HepG2 (cell line): ENCODE measurements around the gene PLVAP. TPM values are rescaled to one million over a fixed set of nuclear protein-coding genes. Genes with fewer than 3 reads are reported as not detected.

Experiments used
- CBFB ChIP-seq: sonication (generic); formaldehyde crosslinking; IDR thresholded peaks from 2 replicates; pipeline ENCODE4 v1.4.0; 2020; ENCODE audit warnings: missing genetic modification reagents
- CBX5 ChIP-seq: sonication (generic); formaldehyde crosslinking; IDR thresholded peaks from 2 replicates; pipeline ENCODE4 v1.4.0; 2020; ENCODE audit warnings: missing genetic modification reagents, borderline replicate concordance
- FOSL2 ChIP-seq: sonication (generic); formaldehyde crosslinking; IDR thresholded peaks from 2 replicates; pipeline ENCODE4 v1.4.0; 2020; ENCODE audit warnings: missing genetic modification reagents
- IRF9 ChIP-seq: sonication (generic); formaldehyde crosslinking; IDR thresholded peaks from 2 replicates; pipeline ENCODE4 v1.8.0; 2022; ENCODE audit warnings: missing genetic modification reagents, mild to moderate bottlenecking, borderline replicate concordance
- KDM1A ChIP-seq: IDR thresholded peaks from 2 replicates; pipeline ENCODE4 v1.6.1; 2016; ENCODE audit warnings: missing compliant biosample characterization
- KDM2A ChIP-seq: sonication (generic); formaldehyde crosslinking; IDR thresholded peaks from 2 replicates; pipeline ENCODE4 v1.4.0; 2020; ENCODE audit warnings: low read depth, missing genetic modification reagents, borderline replicate concordance
- MXD3 ChIP-seq: IDR thresholded peaks from 2 replicates; pipeline ENCODE4 v1.6.1; 2016; ENCODE audit warnings: mild to moderate bottlenecking, missing biosample characterization, missing genetic modification reagents
- RORA ChIP-seq: sonication (generic); formaldehyde crosslinking; IDR thresholded peaks from 2 replicates; pipeline ENCODE4 v1.5.0; 2020; ENCODE audit warnings: mild to moderate bottlenecking, missing genetic modification reagents, moderate library complexity
- SMC3 ChIP-seq: IDR thresholded peaks from 2 replicates; pipeline ENCODE4 v1.6.1; 2011; ENCODE audit warnings: low read length, improper control_type of control experiment
- SP2 ChIP-seq: sonication (generic); formaldehyde crosslinking; IDR thresholded peaks from 2 replicates; pipeline ENCODE4 v1.5.1; 2020; ENCODE audit warnings: mild to moderate bottlenecking, missing genetic modification reagents
- TRAFD1 ChIP-seq: sonication (generic); formaldehyde crosslinking; IDR thresholded peaks from 2 replicates; pipeline ENCODE4 v1.5.1; 2020; ENCODE audit warnings: missing genetic modification reagents, mild to moderate bottlenecking, borderline replicate concordance
- ZBTB38 ChIP-seq: sonication (generic); formaldehyde crosslinking; IDR thresholded peaks from 2 replicates; pipeline ENCODE4 v1.5.1; 2020; ENCODE audit warnings: mild to moderate bottlenecking, missing genetic modification reagents
- ZKSCAN8 ChIP-seq: IDR thresholded peaks from 2 replicates; pipeline ENCODE4 v1.6.1; 2016; ENCODE audit warnings: borderline replicate concordance, missing genetic modification reagents, missing compliant biosample characterization
- ZMAT5 ChIP-seq: sonication (generic); formaldehyde crosslinking; IDR thresholded peaks from 2 replicates; pipeline ENCODE4 v1.5.0; 2020; ENCODE audit warnings: mild to moderate bottlenecking, low read depth, missing genetic modification reagents, borderline replicate concordance
- ZNF143 ChIP-seq: sonication (generic); formaldehyde crosslinking; IDR thresholded peaks from 2 replicates; pipeline ENCODE4 v1.4.0; 2020; ENCODE audit warnings: missing genetic modification reagents
- ZNF230 ChIP-seq: sonication (generic); formaldehyde crosslinking; IDR thresholded peaks from 2 replicates; pipeline ENCODE4 v1.4.0; 2020; ENCODE audit warnings: mild to moderate bottlenecking, missing genetic modification reagents
- ZNF354B ChIP-seq: sonication (generic); formaldehyde crosslinking; IDR thresholded peaks from 2 replicates; pipeline ENCODE4 v1.8.0; 2022; ENCODE audit warnings: mild to moderate bottlenecking, missing genetic modification reagents
- ZNF746 ChIP-seq: sonication (generic); formaldehyde crosslinking; IDR thresholded peaks from 2 replicates; pipeline ENCODE4 v1.8.0; 2022; ENCODE audit warnings: mild to moderate bottlenecking, missing genetic modification reagents
- polyA plus RNA-seq, 8 experiments: library from polyadenylated mRNA; depleted of rRNA in 3 of 8; stranded (reverse) in 7 of 8; unstranded in 1 of 8; fragments of >200 nt; fragmentation: Illumina TruSeq in 4 of 8; extraction: Trizol in 4 of 8; gene quantifications; 2 replicates each; pipeline versions ENCODE4 v1.2.1 to v1.2.3, GENCODE V29; 2011 to 2016; ENCODE audit warnings: low read depth in 4 of 8, missing spikeins in 1 of 8, mixed read lengths in 1 of 8; ENCODE audit not compliant: insufficient read depth in 1 of 8
- total RNA-seq, 5 experiments: library from RNA; depleted of rRNA; stranded (reverse); fragments of >200 nt; fragmentation: Illumina TruSeq; extraction: Trizol; gene quantifications; 2 replicates each; pipeline ENCODE4 v1.2.3, GENCODE V29; 2016; ENCODE audit warnings: low read depth in 1 of 5

PLVAP gene
- total and polyA plus RNA-seq, 2 of the 13 experiments (the other 11 are each of a cell fraction or from before 2014, with no cell fraction given), result 0.26 TPM; not detected in 1

- TF ChIP-seq KDM2A (CRISPR knock-in tag) (peak; percentile 83), IRF9 (0 out of 2 replicates have a peak, but pooled peaks have one; percentile 31), ZMAT5 (no peak), ZNF143 (CRISPR knock-in tag) (0 out of 2 replicates have a peak, but pooled peaks have one; percentile 38), CBFB (CRISPR knock-in tag) (peak; percentile 35; the same call in 1 of the 2 replicates), ZNF746 (CRISPR knock-in tag) (0 out of 2 replicates have a peak, but pooled peaks have one; percentile 17), ZKSCAN8 (CRISPR knock-in tag) (peak; percentile 46; the same call in 1 of the 2 replicates), ZNF230 (CRISPR knock-in tag) (0 out of 2 replicates have a peak, but pooled peaks have one; percentile 25), ZBTB38 (CRISPR knock-in tag) (peak; percentile 42; the same call in 1 of the 2 replicates), RORA (CRISPR knock-in tag) (no peak), FOSL2 (CRISPR knock-in tag) (peak; percentile 35; the same call in 1 of the 2 replicates), SP2 (CRISPR knock-in tag) (no peak), CBX5 (CRISPR knock-in tag) (peak; percentile 29; the same call in 1 of the 2 replicates), KDM1A (no peak), MXD3 (CRISPR knock-in tag) (peak; percentile 46; the same call in 1 of the 2 replicates), TRAFD1 (peak; percentile 44; the same call in 1 of the 2 replicates), SMC3 (peak; percentile 43; the same call in 1 of the 2 replicates), ZNF354B (no peak)
Observed at GRCh38 chr19:17346109-17346671, 31.0 kb downstream of the PLVAP start (continued).
